Hematopoietic multipotent progenitor cell treated with erythropoietin and hydrocortisone succinate and interleukin-3 and kit ligand, for 8 days (in vitro differentiated cells): Measurements from ENCODE around the gene C12orf42.
A peak's percentile ranks its signal among the peaks of the same experiment; 100 is the strongest.
"Not testable (repeated sequence)": the region's sequence is repeated elsewhere in the genome, so short reads cannot be mapped to it uniquely, and the experiment has no call there.

ENCODE experiments used
- DNase-seq: peaks from one replicate; pipeline ENCODE4 v3.0.0-alpha.2; 2015

Gene C12orf42

GRCh38 chr12:103494734-103495468, 867 bp downstream of the C12orf42 start:
- no peak for DNase-seq

GRCh38 chr12:103494051-103494733, 1.6 kb downstream of the C12orf42 start:
- DNase-seq, result no peak

GRCh38 chr12:103493199-103493598, 2.6 kb downstream of the C12orf42 start:
- DNase-seq, result no peak

GRCh38 chr12:103482365-103482764, 13.4 kb downstream of the C12orf42 start:
- no peak for DNase-seq

GRCh38 chr12:103475073-103475472, 20.7 kb downstream of the C12orf42 start:
- DNase-seq, result no peak

- no peak for DNase-seq
Observed at GRCh38 chr12:103470664-103471063, 25.1 kb downstream of the C12orf42 start.

GRCh38 chr12:103469719-103470118, 26.0 kb downstream of the C12orf42 start:
- no peak for DNase-seq

GRCh38 chr12:103468837-103469236, 26.9 kb downstream of the C12orf42 start:
- no peak for DNase-seq

GRCh38 chr12:103462675-103463074, 33.1 kb downstream of the C12orf42 start:
- no peak for DNase-seq

GRCh38 chr12:103457471-103457870, 38.3 kb downstream of the C12orf42 start:
- DNase-seq, result no peak

- no peak for DNase-seq
Observed at GRCh38 chr12:103456006-103456405, 39.8 kb downstream of the C12orf42 start.

- DNase-seq, result peak; percentile 3
Observed at GRCh38 chr12:103455020-103455763, 40.6 kb downstream of the C12orf42 start.

GRCh38 chr12:103444983-103445382, 50.8 kb downstream of the C12orf42 start:
- no peak for DNase-seq

GRCh38 chr12:103442822-103443221, 52.9 kb downstream of the C12orf42 start:
- no peak for DNase-seq

- no peak for DNase-seq
Observed at GRCh38 chr12:103442182-103442555, 53.6 kb downstream of the C12orf42 start.

GRCh38 chr12:103441437-103442181, 54.2 kb downstream of the C12orf42 start:
- DNase-seq, result no peak

- DNase-seq, result not testable (repeated sequence)
Observed at GRCh38 chr12:103434165-103435105, 61.3 kb downstream of the C12orf42 start.

- no peak for DNase-seq
Observed at GRCh38 chr12:103431950-103432349, 63.8 kb downstream of the C12orf42 start.

GRCh38 chr12:103431387-103431786, 64.4 kb downstream of the C12orf42 start:
- DNase-seq, result no peak

- DNase-seq, result not testable (repeated sequence)
Observed at GRCh38 chr12:103425674-103426073, 70.1 kb downstream of the C12orf42 start.

GRCh38 chr12:103424849-103425586, 70.8 kb downstream of the C12orf42 start:
- DNase-seq, result not testable (repeated sequence)
